ENCODE measurements around the gene SLC4A5.
"Not testable (repeated sequence)": the region's sequence is repeated elsewhere in the genome, so short reads cannot be mapped to it uniquely, and the experiment has no call there.

SLC4A5 gene

GRCh38 chr2:74364533-74365505 is 21.6 kb upstream of the SLC4A5 start:
- H3K4me3 ChIP-seq (ENCODE audit: low read depth in 1 of 2, low read length in 2 of 2) = no peak overlapping the region
- no peak overlapping the region for H3K9ac ChIP-seq (ENCODE audit: low read length)
- H3K36me3 ChIP-seq (ENCODE audit: insufficient read depth, low read length) = peaks cover 99% of the 10 kb centered on the region
- no peaks in the 10 kb centered on the region for H3K9me3 ChIP-seq (ENCODE audit: low read length)
- no peaks in the 10 kb centered on the region for H3K27me3 ChIP-seq (ENCODE audit: control insufficient read depth in 1 of 2, insufficient read depth in 2 of 2, low read length in 2 of 2)
- H3K4me1 ChIP-seq (ENCODE audit: insufficient read depth, low read length) = no peaks in the 10 kb centered on the region
- H3K27ac ChIP-seq (ENCODE audit: low read depth, low read length) = no peak overlapping the region

GRCh38 chr2:74361327-74361726 is 18.1 kb upstream of the SLC4A5 start:
- H3K36me3 ChIP-seq (ENCODE audit: insufficient read depth, low read length) = peaks cover 89% of the 10 kb centered on the region

GRCh38 chr2:74357627-74358026 is 14.4 kb upstream of the SLC4A5 start:
- Histone ChIP-seq H3K4me3 (ENCODE audit: low read depth in 1 of 2, low read length in 2 of 2) (no peak overlapping the region), H3K27me3 (ENCODE audit: control insufficient read depth in 1 of 2, insufficient read depth in 2 of 2, low read length in 2 of 2) (no peaks in the 10 kb centered on the region), H3K27ac (ENCODE audit: low read depth, low read length) (no peak overlapping the region), H3K9me3 (ENCODE audit: low read length) (no peaks in the 10 kb centered on the region), H3K4me1 (ENCODE audit: insufficient read depth, low read length) (no peaks in the 10 kb centered on the region), H3K36me3 (ENCODE audit: insufficient read depth, low read length) (peaks cover 52% of the 10 kb centered on the region), H3K9ac (ENCODE audit: low read length) (no peak overlapping the region)

More at GRCh38 chr2:74361327-74361726, 18.1 kb upstream of the SLC4A5 start:
- Histone ChIP-seq H3K4me3 (ENCODE audit: low read depth in 1 of 2, low read length in 2 of 2) (no peak overlapping the region), H3K27ac (ENCODE audit: low read depth, low read length) (no peak overlapping the region), H3K27me3 (ENCODE audit: control insufficient read depth in 1 of 2, insufficient read depth in 2 of 2, low read length in 2 of 2) (no peaks in the 10 kb centered on the region), H3K9ac (ENCODE audit: low read length) (no peak overlapping the region), H3K9me3 (ENCODE audit: low read length) (no peaks in the 10 kb centered on the region), H3K4me1 (ENCODE audit: insufficient read depth, low read length) (no peaks in the 10 kb centered on the region)

- peaks cover 3% of the 10 kb centered on the region for H3K36me3 ChIP-seq (ENCODE audit: insufficient read depth, low read length)
These were observed 6.7 kb upstream of the SLC4A5 start for GRCh38 chr2:74349889-74350288.

GRCh38 chr2:74347742-74348141 is 4.5 kb upstream of the SLC4A5 start:
- Histone ChIP-seq H3K27me3 (ENCODE audit: control insufficient read depth in 1 of 2, insufficient read depth in 2 of 2, low read length in 2 of 2) (no peaks in the 10 kb centered on the region), H3K9me3 (ENCODE audit: low read length) (no peaks in the 10 kb centered on the region), H3K9ac (ENCODE audit: low read length) (no peak overlapping the region), H3K36me3 (ENCODE audit: insufficient read depth, low read length) (peaks cover 3% of the 10 kb centered on the region), H3K4me1 (ENCODE audit: insufficient read depth, low read length) (no peaks in the 10 kb centered on the region), H3K4me3 (ENCODE audit: low read depth in 1 of 2, low read length in 2 of 2) (no peak overlapping the region), H3K27ac (ENCODE audit: low read depth, low read length) (no peak overlapping the region)

More at GRCh38 chr2:74349889-74350288, 6.7 kb upstream of the SLC4A5 start:
- Histone ChIP-seq H3K4me3 (ENCODE audit: low read depth in 1 of 2, low read length in 2 of 2) (no peak overlapping the region), H3K9ac (ENCODE audit: low read length) (no peak overlapping the region), H3K4me1 (ENCODE audit: insufficient read depth, low read length) (no peaks in the 10 kb centered on the region), H3K9me3 (ENCODE audit: low read length) (no peaks in the 10 kb centered on the region), H3K27me3 (ENCODE audit: control insufficient read depth in 1 of 2, insufficient read depth in 2 of 2, low read length in 2 of 2) (no peaks in the 10 kb centered on the region), H3K27ac (ENCODE audit: low read depth, low read length) (no peak overlapping the region)

- Histone ChIP-seq H3K4me1 (ENCODE audit: insufficient read depth, low read length) (no peaks in the 10 kb centered on the region), H3K27me3 (ENCODE audit: control insufficient read depth in 1 of 2, insufficient read depth in 2 of 2, low read length in 2 of 2) (no peaks in the 10 kb centered on the region), H3K36me3 (ENCODE audit: insufficient read depth, low read length) (peaks cover 3% of the 10 kb centered on the region), H3K4me3 (ENCODE audit: low read depth in 1 of 2, low read length in 2 of 2) (no peak overlapping the region), H3K9me3 (ENCODE audit: low read length) (no peaks in the 10 kb centered on the region), H3K9ac (ENCODE audit: low read length) (no peak overlapping the region), H3K27ac (ENCODE audit: low read depth, low read length) (no peak overlapping the region)
These were observed 4.1 kb upstream of the SLC4A5 start for GRCh38 chr2:74347303-74347702.

GRCh38 chr2:74345272-74345943 is 2.2 kb upstream of the SLC4A5 start:
- Histone ChIP-seq H3K9me3 (ENCODE audit: low read length) (no peaks in the 10 kb centered on the region), H3K4me3 (ENCODE audit: low read depth in 1 of 2, low read length in 2 of 2) (no peak overlapping the region), H3K27ac (ENCODE audit: low read depth, low read length) (no peak overlapping the region), H3K4me1 (ENCODE audit: insufficient read depth, low read length) (no peaks in the 10 kb centered on the region), H3K36me3 (ENCODE audit: insufficient read depth, low read length) (peaks cover 3% of the 10 kb centered on the region), H3K9ac (ENCODE audit: low read length) (no peak overlapping the region), H3K27me3 (ENCODE audit: control insufficient read depth in 1 of 2, insufficient read depth in 2 of 2, low read length in 2 of 2) (no peaks in the 10 kb centered on the region)

- not testable (repeated sequence) for H3K4me1 ChIP-seq (ENCODE audit: insufficient read depth, low read length); H3K27ac ChIP-seq (ENCODE audit: low read depth, low read length); H3K36me3 ChIP-seq (ENCODE audit: insufficient read depth, low read length); H3K4me3 ChIP-seq (ENCODE audit: low read depth in 1 of 2, low read length in 2 of 2); H3K9ac ChIP-seq (ENCODE audit: low read length); H3K9me3 ChIP-seq (ENCODE audit: low read length); H3K27me3 ChIP-seq (ENCODE audit: control insufficient read depth in 1 of 2, insufficient read depth in 2 of 2, low read length in 2 of 2)
These were observed 7.0 kb downstream of the SLC4A5 start for GRCh38 chr2:74336227-74336626.

GRCh38 chr2:74334931-74335333 is 8.3 kb downstream of the SLC4A5 start:
- no peak overlapping the region for H3K9ac ChIP-seq (ENCODE audit: low read length)

GRCh38 chr2:74333896-74334586 is 9.2 kb downstream of the SLC4A5 start:
- Histone ChIP-seq H3K4me1 (ENCODE audit: insufficient read depth, low read length) (no peaks in the 10 kb centered on the region), H3K27me3 (ENCODE audit: control insufficient read depth in 1 of 2, insufficient read depth in 2 of 2, low read length in 2 of 2) (no peaks in the 10 kb centered on the region), H3K4me3 (ENCODE audit: low read depth in 1 of 2, low read length in 2 of 2) (no peak overlapping the region), H3K9ac (ENCODE audit: low read length) (no peak overlapping the region), H3K9me3 (ENCODE audit: low read length) (no peaks in the 10 kb centered on the region), H3K27ac (ENCODE audit: low read depth, low read length) (no peak overlapping the region), H3K36me3 (ENCODE audit: insufficient read depth, low read length) (no peaks in the 10 kb centered on the region)

More at GRCh38 chr2:74334931-74335333, 8.3 kb downstream of the SLC4A5 start:
- H3K36me3 ChIP-seq (ENCODE audit: insufficient read depth, low read length) = no peaks in the 10 kb centered on the region
- H3K27ac ChIP-seq (ENCODE audit: low read depth, low read length) = no peak overlapping the region
- no peaks in the 10 kb centered on the region for H3K4me1 ChIP-seq (ENCODE audit: insufficient read depth, low read length)
- H3K27me3 ChIP-seq (ENCODE audit: control insufficient read depth in 1 of 2, insufficient read depth in 2 of 2, low read length in 2 of 2) = no peaks in the 10 kb centered on the region
- no peaks in the 10 kb centered on the region for H3K9me3 ChIP-seq (ENCODE audit: low read length)
- no peak overlapping the region for H3K4me3 ChIP-seq (ENCODE audit: low read depth in 1 of 2, low read length in 2 of 2)

GRCh38 chr2:74333175-74333574 is 10.0 kb downstream of the SLC4A5 start:
- no peak overlapping the region for H3K27ac ChIP-seq (ENCODE audit: low read depth, low read length)
- no peaks in the 10 kb centered on the region for H3K36me3 ChIP-seq (ENCODE audit: insufficient read depth, low read length)
- H3K27me3 ChIP-seq (ENCODE audit: control insufficient read depth in 1 of 2, insufficient read depth in 2 of 2, low read length in 2 of 2) = no peaks in the 10 kb centered on the region
- no peaks in the 10 kb centered on the region for H3K4me1 ChIP-seq (ENCODE audit: insufficient read depth, low read length)
- no peak overlapping the region for H3K9ac ChIP-seq (ENCODE audit: low read length)
- no peak overlapping the region for H3K4me3 ChIP-seq (ENCODE audit: low read depth in 1 of 2, low read length in 2 of 2)
- H3K9me3 ChIP-seq (ENCODE audit: low read length) = no peaks in the 10 kb centered on the region
